Measurements from ENCODE around the gene MARK3.
"Not testable (repeated sequence)": the region's sequence is repeated elsewhere in the genome, so short reads cannot be mapped to it uniquely, and the experiment has no call there.

MARK3 gene

GRCh38 chr14:103348154-103348553 is 37.1 kb upstream of the MARK3 start:
- TF ChIP-seq, protein P1, sequence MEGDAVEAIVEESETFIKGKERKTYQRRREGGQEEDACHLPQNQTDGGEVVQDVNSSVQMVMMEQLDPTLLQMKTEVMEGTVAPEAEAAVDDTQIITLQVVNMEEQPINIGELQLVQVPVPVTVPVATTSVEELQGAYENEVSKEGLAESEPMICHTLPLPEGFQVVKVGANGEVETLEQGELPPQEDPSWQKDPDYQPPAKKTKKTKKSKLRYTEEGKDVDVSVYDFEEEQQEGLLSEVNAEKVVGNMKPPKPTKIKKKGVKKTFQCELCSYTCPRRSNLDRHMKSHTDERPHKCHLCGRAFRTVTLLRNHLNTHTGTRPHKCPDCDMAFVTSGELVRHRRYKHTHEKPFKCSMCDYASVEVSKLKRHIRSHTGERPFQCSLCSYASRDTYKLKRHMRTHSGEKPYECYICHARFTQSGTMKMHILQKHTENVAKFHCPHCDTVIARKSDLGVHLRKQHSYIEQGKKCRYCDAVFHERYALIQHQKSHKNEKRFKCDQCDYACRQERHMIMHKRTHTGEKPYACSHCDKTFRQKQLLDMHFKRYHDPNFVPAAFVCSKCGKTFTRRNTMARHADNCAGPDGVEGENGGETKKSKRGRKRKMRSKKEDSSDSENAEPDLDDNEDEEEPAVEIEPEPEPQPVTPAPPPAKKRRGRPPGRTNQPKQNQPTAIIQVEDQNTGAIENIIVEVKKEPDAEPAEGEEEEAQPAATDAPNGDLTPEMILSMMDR (IDR thresholded peaks at IDR 0.05), result no peak
- Histone ChIP-seq H3K27me3 (no peaks in the 10 kb centered on the region), H3K9me3 (no peaks in the 10 kb centered on the region), H3K27ac (no peak overlapping the region), H3K36me3 (peaks cover 22% of the 10 kb centered on the region), H3K4me3 (ENCODE audit: low read depth in 1 of 2, low read length in 1 of 2) (no peak overlapping the region), H3K4me1 (ENCODE audit: control insufficient read depth in 1 of 2, insufficient read depth in 1 of 2, low read depth in 1 of 2, low read length in 1 of 2) (no peaks in the 10 kb centered on the region)

- H3K4me3 ChIP-seq (ENCODE audit: low read depth in 1 of 2, low read length in 1 of 2), result no peak overlapping the region
- no peaks in the 10 kb centered on the region for H3K4me1 ChIP-seq (ENCODE audit: control insufficient read depth in 1 of 2, insufficient read depth in 1 of 2, low read depth in 1 of 2, low read length in 1 of 2)
- H3K9me3 ChIP-seq, result no peaks in the 10 kb centered on the region
- TF ChIP-seq, protein P1 (IDR thresholded peaks at IDR 0.05), result no peak
- H3K27ac ChIP-seq, result no peak overlapping the region
- H3K36me3 ChIP-seq, result peaks cover 4% of the 10 kb centered on the region
- H3K27me3 ChIP-seq, result no peaks in the 10 kb centered on the region
These were observed 35.2 kb upstream of the MARK3 start for GRCh38 chr14:103349982-103350381.

DNA sequence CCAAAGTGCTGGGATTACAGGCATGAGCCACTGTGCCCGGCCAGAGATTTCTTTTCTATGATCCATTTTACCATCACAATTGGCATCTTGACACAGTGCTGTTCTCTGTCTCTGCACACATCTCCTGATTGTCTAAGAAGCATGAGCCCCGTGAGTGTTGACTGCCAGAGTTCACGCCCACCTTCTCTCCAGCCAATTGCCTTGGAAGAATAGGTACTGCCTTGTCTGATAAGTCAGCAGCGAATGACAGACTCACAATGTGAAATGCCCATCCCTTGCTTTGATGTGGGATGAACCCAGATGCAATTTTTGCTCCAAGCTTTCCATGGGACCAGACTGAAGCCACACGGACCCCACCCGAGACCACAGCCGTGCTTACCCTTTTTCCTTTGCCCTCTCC is 31.9 kb upstream of the MARK3 start:
- H3K9me3 ChIP-seq, result no peaks in the 10 kb centered on the region

GRCh38 chr14:103354141-103354540 is 31.1 kb upstream of the MARK3 start:
- Histone ChIP-seq H3K4me3 (ENCODE audit: low read depth in 1 of 2, low read length in 1 of 2) (no peak overlapping the region), H3K36me3 (no peaks in the 10 kb centered on the region), H3K27me3 (no peaks in the 10 kb centered on the region), H3K27ac (no peak overlapping the region), H3K4me1 (ENCODE audit: control insufficient read depth in 1 of 2, insufficient read depth in 1 of 2, low read depth in 1 of 2, low read length in 1 of 2) (no peaks in the 10 kb centered on the region), H3K9me3 (no peaks in the 10 kb centered on the region)
- TF ChIP-seq, protein P1 (IDR thresholded peaks at IDR 0.05), result no peak

More for the DNA sequence above, 31.9 kb upstream of the MARK3 start:
- H3K36me3 ChIP-seq, result no peaks in the 10 kb centered on the region
- TF ChIP-seq, protein P1 (IDR thresholded peaks at IDR 0.05), result no peak
- no peak overlapping the region for H3K27ac ChIP-seq
- H3K4me1 ChIP-seq (ENCODE audit: control insufficient read depth in 1 of 2, insufficient read depth in 1 of 2, low read depth in 1 of 2, low read length in 1 of 2), result no peaks in the 10 kb centered on the region
- no peak overlapping the region for H3K4me3 ChIP-seq (ENCODE audit: low read depth in 1 of 2, low read length in 1 of 2)
- H3K27me3 ChIP-seq, result no peaks in the 10 kb centered on the region

GRCh38 chr14:103356024-103356682 is 29.1 kb upstream of the MARK3 start:
- no peaks in the 10 kb centered on the region for H3K36me3 ChIP-seq
- no peaks in the 10 kb centered on the region for H3K9me3 ChIP-seq
- no peaks in the 10 kb centered on the region for H3K27me3 ChIP-seq
- H3K4me3 ChIP-seq (ENCODE audit: low read depth in 1 of 2, low read length in 1 of 2), result no peak overlapping the region
- TF ChIP-seq, protein P1 (IDR thresholded peaks at IDR 0.05), result no peak
- H3K4me1 ChIP-seq (ENCODE audit: control insufficient read depth in 1 of 2, insufficient read depth in 1 of 2, low read depth in 1 of 2, low read length in 1 of 2), result no peaks in the 10 kb centered on the region
- H3K27ac ChIP-seq, result no peak overlapping the region

GRCh38 chr14:103357552-103357951 is 27.7 kb upstream of the MARK3 start:
- not testable (repeated sequence) for H3K27me3 ChIP-seq; H3K4me3 ChIP-seq (ENCODE audit: low read depth in 1 of 2, low read length in 1 of 2)

More at GRCh38 chr14:103357552-103357951, 27.7 kb upstream of the MARK3 start:
- not testable (repeated sequence) for H3K27ac ChIP-seq; H3K9me3 ChIP-seq; H3K4me1 ChIP-seq (ENCODE audit: control insufficient read depth in 1 of 2, insufficient read depth in 1 of 2, low read depth in 1 of 2, low read length in 1 of 2); H3K36me3 ChIP-seq

All from neutrophil (primary cell).